ENCODE measurements around the gene ANKRD35.

ANKRD35 gene

DNA sequence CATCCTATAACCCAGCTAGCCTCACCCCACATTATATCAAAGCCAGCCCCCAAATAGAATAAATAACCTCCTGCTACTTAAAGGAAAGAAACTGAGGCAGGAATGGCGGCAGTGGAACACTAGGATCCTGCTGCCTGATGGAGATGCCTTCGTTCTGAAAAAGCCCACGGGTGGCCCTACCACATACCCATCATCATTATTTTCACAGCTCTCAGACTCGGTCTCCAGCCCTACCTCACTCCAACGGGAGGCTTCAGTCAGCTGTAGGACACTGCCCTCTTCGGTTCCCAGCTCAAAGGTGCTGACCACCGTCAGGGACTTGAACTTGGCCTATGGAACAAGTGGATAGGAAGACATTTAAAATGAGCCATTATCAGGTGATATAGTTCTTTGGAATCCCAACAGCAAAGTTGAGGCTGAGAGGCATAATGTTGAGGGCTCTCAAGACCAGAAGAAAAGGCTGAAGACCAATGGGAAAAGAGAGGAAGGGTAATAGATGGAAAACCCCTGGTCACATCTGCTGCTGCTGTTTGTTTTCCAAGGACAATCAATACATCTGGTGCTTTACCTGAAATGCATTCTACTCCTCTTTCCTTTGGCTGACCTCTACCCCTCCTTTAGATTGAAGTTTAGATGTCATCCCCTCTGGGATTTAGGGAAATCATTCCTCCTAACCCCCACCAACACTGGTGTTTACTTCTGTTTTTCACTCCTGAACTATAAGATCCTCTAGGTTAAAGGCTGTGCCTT is 7.8 kb upstream of the ANKRD35 start:
- no peak for DNase-seq (ENCODE audit: low read depth, low spot score)

DNA sequence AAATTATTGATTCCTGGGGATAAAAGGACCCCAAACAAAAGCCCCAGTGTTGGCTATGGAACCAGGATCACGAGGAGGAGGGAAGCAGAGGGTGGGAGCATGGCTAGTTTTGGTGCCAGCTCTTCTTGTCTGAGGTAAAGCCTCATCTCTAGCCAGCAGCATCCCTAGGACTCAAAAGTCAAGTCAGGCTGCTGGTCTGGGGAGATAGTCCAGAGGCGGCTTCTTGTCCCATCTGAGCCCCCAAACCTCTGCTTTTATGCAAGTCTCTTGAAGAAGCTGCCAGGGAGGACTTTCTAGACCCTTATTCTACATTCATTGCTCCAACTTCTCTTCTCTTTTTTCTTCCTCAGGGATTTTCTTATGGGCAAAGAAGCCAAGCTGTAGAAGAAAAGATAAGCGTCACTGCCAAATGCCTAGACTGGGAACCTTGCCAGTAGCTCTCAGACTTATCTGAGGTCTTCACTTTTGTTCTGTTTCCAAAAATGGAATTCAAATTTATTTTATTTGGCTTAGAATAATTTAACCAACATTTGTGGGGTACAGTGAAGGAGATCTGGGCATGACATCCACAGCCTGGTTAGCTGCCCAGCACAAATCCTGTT is 6.9 kb upstream of the ANKRD35 start:
- DNase-seq (ENCODE audit: low read depth, low spot score): no peak

DNA sequence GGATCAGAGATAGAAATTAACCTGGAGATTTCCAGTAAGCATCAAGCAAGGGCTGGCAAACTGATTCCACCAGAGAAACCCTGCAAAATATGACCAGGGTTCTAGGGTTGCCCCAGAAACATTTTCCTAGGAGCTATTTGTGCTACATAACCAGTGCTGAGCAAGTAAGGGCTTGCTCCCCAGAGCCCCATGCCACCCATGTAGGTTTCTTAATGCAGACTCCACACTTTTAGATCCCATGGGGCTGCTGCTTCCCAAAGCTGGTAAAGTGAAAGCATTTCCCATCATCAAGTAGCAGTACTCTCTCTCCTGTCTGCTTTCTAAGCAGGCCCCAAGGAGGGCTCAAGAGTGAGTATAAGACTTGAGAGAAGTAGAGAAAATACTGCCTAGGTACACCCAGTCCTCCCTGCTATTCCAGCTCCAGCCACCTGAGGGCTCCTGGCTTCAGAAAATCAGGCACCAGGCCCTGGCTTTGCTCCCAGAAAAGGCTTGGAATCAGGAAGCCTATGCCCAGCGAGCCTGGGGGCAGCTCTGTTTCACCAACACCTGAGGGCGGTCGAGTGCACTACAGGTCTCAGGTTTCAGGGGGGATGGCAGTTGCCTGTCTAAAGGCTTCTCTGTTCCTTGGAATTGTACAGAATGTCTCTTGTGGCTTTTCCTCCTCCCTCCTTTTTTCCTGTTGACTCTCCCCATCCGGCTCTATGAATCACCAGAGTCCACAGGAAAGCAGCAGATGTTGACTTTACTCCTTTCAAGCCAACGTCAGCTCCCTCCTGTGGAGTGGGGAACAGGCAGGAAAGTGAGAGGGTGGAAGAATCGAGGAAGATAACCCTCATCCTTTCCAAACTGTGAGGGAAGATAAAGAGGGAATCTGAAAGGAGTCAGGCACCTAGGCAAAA is 6.2 kb upstream of the ANKRD35 start:
- peak; percentile 93 for DNase-seq (ENCODE audit: low read depth, low spot score)

DNA sequence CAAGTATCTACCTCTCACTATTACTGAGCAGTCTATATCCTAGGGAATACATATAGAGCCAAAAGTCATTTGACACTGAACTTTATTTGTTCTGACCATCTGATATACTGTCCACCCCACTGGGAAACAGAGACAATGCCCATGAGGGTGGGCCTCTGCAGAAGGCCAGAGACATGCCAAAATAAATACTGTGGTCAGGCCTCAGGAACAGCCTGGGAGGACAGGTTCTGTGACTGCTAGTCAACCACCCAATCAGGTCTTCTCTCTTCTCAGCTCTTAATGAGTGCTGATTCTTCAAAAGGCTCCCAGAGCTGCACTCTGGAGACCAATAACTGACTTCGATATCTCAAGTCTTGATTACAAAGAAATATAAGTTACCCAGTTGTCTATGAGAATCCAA is 5.5 kb upstream of the ANKRD35 start:
- DNase-seq (ENCODE audit: low read depth, low spot score): no peak

DNA sequence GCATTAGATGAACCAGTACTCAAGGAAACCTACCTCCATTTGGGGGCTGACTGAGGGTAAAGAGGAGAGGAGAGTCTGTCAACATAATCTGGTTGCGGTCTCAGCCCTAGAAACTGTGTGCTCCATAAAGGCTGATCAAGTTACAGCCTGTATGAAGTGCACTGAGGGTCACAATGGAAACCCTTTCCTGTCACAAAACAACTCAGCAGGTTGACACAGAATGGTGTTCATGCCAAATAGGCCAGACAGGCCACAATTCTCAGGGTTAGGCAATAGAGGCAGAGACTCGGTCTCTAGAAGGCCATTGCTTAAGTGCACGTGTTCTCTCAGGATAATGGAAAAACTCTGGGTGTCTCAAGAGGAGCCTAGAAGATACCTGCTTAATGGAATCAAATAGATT is 4.1 kb upstream of the ANKRD35 start:
- no peak for DNase-seq (ENCODE audit: low read depth, low spot score)

DNA sequence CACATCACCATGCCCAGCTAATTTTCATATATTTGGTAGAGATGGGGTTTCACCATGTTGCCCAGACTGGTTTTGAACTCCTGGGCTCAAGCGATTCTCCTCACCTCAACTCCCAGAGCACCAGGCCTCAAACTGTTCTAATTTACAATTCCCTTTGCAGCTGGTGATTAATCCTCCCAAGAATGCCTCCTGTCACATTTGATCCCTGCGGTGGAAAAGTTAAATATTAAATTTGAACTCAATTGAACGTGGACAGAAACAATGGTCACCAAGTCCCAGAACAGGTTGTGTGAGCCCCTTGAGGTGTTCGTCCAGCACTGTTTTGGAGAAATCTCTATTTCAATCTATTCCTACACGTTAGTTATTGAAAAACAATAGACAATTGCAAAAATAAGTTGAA is 2.0 kb upstream of the ANKRD35 start:
- DNase-seq (ENCODE audit: low read depth, low spot score): no peak

DNA sequence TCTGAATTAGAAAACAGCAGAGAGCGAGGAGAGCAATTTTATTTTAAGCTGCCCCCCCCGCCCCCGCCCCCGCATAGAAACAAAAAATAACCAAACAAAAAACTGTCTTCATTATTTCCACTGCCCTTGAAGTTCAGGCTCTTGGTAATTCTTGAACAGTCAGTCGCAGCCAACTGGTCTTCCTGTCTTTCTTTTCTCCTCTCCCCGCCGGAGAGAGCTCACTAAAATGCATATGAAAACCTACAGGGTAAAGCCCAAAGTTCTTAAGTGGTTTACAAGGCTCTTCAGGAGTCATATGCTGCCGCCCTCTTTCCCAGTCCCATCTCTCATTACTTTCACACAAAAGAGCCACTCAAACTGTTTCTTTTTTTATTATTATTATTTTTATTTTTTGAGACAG is 1.1 kb upstream of the ANKRD35 start:
- DNase-seq (ENCODE audit: low read depth, low spot score): no peak

DNA sequence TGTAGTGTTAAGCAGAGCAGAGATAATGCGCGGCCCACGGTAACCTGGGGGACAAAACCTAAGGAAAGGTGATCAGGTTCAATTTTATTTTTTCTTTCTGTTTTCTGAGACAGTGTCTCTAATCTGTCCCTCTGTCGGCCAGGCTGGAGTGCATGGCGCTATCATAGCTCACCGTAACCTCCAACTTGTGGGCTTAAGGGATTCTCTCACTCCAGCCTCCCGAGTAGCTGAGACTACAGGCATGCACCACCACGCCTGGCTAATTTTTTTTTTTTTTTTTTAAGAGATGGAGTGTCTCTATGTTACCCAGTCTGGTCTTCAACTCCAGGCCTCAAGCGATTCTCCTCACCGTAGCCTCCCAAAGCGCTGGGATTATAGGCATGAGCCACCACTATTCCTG is 724 bp upstream of the ANKRD35 start:
- DNase-seq (ENCODE audit: low read depth, low spot score): no peak

DNA sequence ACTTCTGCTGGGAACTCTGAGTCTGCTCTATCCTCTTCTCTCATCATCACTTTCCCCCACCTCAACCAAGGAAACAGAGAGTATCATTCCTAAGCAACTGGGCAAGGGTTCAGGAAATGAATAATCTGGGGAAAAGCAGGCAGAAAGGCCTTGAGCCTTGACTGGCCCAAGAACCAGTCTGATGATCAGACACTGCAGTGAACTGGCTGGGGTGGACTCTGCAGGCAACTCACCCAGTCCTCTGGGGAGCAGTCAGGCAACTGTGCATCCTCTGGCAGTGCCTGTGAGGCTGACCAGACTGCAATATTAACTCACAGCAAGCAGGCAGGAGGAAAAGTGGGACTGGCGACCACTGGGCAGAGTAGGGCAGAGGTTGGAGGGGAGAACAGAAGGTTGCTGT is 991 bp downstream of the ANKRD35 start:
- no peak for DNase-seq (ENCODE audit: low read depth, low spot score)

DNA sequence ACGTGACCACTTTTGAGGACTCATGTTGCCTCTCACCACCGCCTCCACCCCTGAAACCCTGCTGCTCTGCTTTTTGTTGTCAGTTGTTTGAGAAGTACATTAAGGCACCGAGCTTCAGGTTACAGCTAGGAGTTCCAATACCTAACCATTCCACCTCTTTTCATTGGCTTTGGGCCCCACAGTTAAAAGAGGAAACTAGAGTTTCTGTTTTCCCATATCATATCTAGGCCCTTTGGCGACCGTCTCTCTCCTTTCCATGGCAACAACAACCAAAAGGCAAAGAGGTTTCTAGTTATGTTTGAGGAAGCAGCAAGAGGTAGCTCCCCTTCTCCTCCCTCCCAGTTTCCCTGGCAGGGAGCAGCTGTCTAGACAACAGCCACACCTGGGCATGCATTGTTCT is 5.9 kb downstream of the ANKRD35 start:
- no peak for DNase-seq (ENCODE audit: low read depth, low spot score)

DNA sequence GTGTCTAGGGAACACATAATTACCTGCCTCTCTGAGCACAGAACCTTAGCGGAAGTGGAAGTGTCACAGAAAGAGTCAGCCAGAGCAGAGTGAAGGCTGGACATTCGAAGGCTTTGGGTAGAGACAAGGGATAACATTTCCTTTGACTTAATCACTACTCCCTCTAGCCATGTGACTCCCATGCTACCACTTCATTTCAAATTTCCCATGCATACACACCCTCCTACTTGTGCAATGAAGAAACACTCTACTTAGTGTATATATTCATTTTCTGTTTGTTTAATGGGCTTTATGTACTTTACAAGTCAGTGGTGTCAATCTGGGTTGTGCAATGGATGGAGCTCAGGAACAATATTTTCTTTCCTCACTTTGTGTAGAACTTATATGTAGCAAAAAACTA is 6.9 kb downstream of the ANKRD35 start:
- DNase-seq (ENCODE audit: low read depth, low spot score): no peak

DNA sequence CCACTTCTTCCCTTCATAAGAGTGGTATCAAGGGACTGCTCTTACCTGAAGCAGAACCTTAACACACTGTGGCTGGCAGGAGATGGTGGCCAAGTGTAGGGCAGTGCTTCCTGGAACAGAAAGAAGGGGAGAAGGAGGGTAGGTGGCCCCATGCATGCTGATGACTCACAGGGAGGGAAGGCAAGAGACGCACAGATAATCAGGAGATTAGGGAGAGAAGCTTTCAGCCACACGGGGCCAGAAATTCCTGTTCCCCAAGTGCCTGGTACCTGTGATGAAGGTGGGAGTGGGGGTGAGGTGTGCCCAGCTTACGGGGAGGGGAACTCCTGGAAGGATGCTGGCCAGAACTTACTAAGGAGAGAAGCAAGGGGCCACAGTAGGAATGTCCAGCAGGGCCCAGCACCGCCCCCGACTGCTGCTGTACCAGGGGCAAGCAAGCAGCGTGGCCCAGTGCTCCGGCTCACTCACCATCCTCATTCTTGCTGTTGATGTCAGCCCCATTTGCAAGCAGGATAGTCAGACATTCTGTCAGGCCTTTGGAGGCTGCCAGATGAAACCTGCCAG is 7.7 kb downstream of the ANKRD35 start:
- DNase-seq (ENCODE audit: low read depth, low spot score): no peak

DNA sequence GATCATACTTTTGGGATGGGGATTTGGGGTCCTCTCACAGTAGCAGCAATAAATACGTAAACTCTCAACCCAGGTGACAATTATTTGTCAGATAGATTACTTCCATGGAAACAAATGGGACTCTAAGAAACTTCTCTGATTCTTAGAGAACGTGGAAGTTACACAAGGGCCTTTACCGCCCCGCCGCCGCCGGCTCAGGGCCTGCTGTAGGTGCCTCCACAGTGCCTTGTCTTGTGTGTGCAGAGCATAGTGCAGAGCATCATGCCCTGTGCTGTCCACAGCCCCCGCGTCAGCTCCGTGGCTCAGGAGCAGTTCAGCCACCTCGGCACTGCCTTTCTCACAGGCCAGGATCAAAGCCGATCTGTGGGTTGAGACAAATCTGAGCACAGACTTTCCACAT is 11.0 kb downstream of the ANKRD35 start:
- no peak for DNase-seq (ENCODE audit: low read depth, low spot score)

DNA sequence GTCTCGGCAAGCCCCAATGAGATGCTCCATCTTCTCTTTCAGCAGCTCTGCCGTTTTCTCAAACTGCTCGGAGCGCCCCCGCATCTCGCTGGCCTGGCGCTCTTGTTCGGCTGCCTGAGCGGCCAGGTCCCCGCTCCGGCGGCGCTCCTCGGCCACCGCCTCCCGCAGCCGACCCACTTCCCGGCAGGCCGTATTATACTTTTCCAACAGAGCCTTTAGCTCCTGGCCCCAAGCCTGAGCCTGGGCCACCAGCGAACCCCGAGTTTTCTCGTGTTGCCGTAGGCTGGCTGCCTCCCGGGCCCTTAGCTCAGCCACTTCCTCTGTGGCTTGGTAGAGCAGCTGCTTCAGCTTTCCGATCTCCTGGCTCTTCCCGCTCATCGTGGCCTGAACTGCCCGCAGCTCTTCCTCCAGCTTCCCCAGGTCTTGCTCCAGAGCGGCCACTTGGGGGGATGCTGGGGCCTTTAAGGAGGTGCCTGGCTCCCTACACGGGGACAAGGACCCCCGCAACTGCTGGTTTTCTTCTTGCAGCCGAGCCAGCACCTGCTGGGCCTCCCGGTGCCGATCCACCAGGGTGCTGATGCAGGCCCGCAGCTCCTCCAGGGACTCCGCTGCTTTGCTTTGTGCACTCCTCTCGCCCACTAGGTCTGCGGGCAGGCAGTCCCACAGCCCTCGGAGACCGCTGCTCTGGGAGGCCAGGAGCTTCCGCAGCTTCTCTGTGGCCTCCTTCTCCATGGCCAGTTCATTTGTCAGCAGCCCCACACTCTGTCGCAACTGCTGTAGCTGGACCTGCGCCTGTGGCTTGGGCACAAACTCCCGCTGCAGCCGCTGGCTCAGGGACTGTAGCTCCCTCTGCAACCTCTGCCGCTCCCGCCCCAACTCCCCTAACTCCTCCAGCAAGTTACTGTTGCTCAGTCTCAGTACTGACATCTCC is 13.4 kb downstream of the ANKRD35 start:
- no peak for DNase-seq (ENCODE audit: low read depth, low spot score)

DNA sequence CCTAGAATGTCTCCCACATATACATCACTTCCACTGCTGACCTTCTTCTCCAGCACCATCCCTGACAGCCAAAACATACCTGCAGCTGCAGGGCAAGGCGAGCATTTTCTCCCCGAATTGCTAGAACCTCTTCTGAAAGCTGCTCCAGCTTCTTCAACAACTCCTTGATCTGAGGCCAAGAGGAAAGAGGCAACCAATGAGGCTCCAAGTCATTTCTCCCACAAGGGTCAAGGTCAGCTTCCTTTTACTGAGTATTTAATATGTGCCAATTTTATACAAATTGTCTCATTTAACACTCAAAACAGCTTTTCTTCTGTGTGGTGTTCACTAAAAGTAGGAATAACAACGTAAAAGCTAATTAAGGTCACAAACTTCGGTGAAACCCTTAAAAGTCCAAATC is 17.4 kb downstream of the ANKRD35 start:
- DNase-seq (ENCODE audit: low read depth, low spot score): no peak

DNA sequence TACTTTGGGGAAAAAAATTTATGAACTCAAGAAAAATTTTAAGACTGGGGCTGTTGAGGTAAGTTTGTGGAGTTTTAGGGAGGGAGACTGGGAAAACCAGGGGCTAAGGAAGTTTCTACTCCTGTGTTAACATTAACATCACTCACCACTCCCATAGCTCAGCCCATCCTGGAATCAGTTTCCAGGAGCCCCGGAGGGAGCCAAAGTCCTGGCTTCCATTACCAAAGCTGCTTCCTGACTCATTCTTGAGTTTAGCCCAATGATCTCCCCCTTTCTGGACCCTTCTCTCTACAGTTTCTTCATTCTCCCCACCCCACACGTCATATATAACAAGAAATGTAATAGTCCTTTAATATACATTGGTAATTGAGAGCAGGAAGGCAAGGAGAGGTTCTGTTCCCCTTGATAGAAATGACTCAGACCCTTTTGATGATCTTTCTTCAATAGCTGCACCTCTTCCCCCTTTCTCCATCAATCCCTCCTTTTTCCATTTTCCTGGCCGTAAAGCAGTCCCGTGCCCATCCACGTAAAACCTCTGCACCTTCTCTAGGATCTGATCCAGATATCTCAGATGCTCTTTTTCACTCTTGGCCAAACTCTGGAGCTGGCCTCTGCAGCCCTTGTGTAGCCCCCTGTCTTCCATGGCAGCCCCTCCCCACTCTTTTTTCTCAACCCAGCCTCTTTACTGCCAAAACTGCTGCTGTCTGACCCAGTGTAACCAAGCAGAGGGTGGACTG is 22.2 kb downstream of the ANKRD35 start:
- no peak for DNase-seq (ENCODE audit: low read depth, low spot score)

DNA sequence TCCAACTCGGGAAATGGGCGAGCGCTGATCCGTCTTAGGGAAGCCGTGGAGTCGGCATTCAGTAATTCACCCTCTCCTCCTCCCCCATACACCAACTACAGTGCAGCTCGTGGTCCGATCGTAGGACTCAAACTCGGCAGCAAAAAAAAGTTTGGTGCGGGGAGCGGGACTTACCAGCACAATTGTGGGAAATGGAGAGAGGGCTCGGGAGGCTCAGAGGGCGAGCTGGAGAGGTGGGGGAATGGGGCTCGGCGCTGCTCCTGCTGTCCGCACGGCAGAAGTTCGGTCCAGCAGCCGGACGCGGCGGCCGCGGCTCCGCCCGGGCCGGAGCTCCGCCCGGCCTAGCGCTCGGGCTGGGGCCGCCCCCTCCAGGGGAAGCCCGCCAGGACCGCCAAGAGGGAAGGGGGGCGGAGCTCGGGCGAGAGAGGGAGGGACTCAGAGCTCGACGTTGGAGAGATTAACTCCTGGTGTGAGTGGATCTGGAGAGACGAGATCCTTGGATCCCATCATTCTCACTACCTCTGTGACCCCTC is 26.1 kb downstream of the ANKRD35 start:
- no peak for DNase-seq (ENCODE audit: low read depth, low spot score)

DNA sequence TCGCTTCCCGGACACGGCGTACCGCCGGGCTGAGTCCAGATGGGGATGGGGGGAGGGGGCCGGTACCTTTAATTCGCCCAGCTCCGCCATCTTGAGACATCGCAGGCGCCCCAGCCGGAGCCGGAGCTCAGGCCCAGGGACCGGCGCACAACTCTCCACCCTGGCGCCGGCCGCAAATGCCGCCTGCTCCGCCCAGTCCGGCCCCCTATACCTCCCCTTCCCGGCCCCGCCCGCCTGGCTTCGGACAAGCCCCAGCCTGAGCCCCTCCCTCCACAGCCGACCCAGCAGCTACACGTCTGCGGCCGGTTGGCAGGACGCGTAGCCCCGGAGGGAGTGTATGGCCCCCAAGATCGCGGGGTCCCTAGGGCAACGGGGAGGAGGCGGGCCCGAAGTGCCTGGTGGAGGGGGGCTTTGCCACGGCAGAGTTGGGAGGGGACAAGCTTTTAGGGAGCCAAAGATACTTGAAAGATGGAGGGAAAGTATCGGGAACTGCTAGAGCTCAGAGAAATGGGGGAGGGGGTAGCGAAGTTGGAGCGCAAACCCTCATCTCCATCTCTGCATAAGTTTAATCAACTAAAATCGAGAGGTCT is 26.7 kb downstream of the ANKRD35 start, which contains the start of gene PIAS3:
TSS of gene PIAS3 (minus strand) at position 181 of the 590 bp plus-strand sequence. CDS start at position 90, 91 bp downstream.
- no peak for DNase-seq (ENCODE audit: low read depth, low spot score)

DNA sequence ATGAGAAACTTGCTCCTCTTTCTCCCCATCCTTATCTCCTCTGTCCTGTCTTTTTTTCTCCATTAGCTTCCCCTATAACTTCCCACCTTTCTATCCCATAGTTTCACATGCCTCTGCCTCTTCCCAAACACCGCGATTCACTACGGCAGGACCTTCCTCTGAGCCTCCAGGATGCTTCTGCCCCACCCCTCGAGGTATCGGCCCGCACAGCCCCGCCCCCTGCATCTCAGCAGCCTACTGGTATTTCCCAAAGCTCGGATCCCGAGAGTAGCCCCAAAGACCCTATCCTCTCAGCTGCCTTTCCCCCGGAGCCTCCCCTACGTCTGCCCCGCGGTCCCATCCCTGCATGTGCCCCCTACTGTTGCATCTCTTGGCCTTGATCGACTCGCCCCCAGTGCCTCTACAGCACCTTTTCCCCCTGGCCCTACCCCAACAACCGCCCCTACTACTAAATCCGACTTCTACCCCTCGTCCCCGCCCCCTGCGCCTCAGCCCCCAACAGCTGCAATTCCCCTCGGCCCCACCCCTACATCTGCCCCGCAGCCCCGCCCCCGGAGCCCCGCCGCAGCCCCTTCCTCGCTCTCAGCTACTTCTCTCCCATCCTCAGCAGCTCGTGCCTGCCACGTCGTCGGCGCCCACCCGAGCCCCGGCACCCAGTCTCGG is 27.3 kb downstream of the ANKRD35 start:
- DNase-seq (ENCODE audit: low read depth, low spot score): no peak

Measured in iPS DF 19.7 (cell line).